OCI-LY7 (cell line): ENCODE results near the gene SLCO4A1. TPM values are rescaled to one million over a fixed set of nuclear protein-coding genes. Genes with fewer than 3 reads are reported as not detected.

Experiments
- BruUV-seq: library from RNA; stranded (reverse); fragments of 400-500 nt; replicated peaks from 2 replicates; lab custom pipeline; 2021; lab: Mats Ljungman, UMichigan
- CTCF ChIA-PET: fragments of 300-600 bp; sonication (Branson Sonifier 250); formaldehyde crosslinking; loops from one replicate; lab custom pipeline; 2022; ENCODE audit warnings: antibody characterized with exemption; ENCODE audit not compliant: unreplicated experiment; lab: Charles Lee
- POLR2A ChIA-PET: fragments of 300-600 bp; sonication (Branson Sonifier 250); formaldehyde crosslinking; loops from one replicate; lab custom pipeline; 2022; ENCODE audit warnings: antibody characterized with exemption; lab: Charles Lee
- DNase-seq: peaks from one replicate; pipeline ENCODE4 v3.0.0-alpha.2; 2015; ENCODE audit warnings: low spot score
- H2AFZ ChIP-seq: fragments of 200-600 bp; sonication (generic), shearing (Covaris generic); 2 replicates; pipeline ENCODE4 v1.6.1; 2014; ENCODE audit warnings: mild to moderate bottlenecking, antibody characterized with exemption, low read length, moderate library complexity
- H3K27ac ChIP-seq: fragments of 200-600 bp; sonication (generic); 2 replicates; pipeline ENCODE4 v1.5.1; 2014; ENCODE audit warnings: mixed run types, low read depth, mild to moderate bottlenecking, moderate library complexity, low read length, inconsistent platforms; ENCODE audit not compliant: poor library complexity, severe bottlenecking
- H3K36me3 ChIP-seq: fragments of 200-600 bp; sonication (generic); 2 replicates; pipeline ENCODE4 v1.6.1; 2014; ENCODE audit warnings: mild to moderate bottlenecking, antibody characterized with exemption, low read length, moderate library complexity, mixed read lengths; ENCODE audit not compliant: insufficient read depth
- H3K4me1 ChIP-seq: fragments of 200-600 bp; sonication (generic); 2 replicates; pipeline ENCODE4 v1.5.1; 2014; ENCODE audit warnings: mild to moderate bottlenecking, low read length; ENCODE audit not compliant: insufficient read depth, poor library complexity, severe bottlenecking
- H3K4me2 ChIP-seq: fragments of 200-600 bp; sonication (generic); 2 replicates; pipeline ENCODE4 v1.6.1; 2014; ENCODE audit warnings: mild to moderate bottlenecking, low read length
- H3K4me3 ChIP-seq: fragments of 200-600 bp; sonication (generic); 2 replicates; pipeline ENCODE4 v1.5.1; 2014; ENCODE audit warnings: mild to moderate bottlenecking, low read depth, low read length; ENCODE audit not compliant: poor library complexity, severe bottlenecking
- H3K79me2 ChIP-seq: fragments of 200-600 bp; sonication (generic); 2 replicates; pipeline ENCODE4 v1.6.1; 2016; ENCODE audit warnings: low read depth, mild to moderate bottlenecking, low read length, moderate library complexity, mixed read lengths; ENCODE audit not compliant: insufficient read depth
- H3K9me2 ChIP-seq: fragments of 200-600 bp; sonication (generic); 2 replicates; pipeline ENCODE4 v1.6.1; 2016; ENCODE audit warnings: mild to moderate bottlenecking, low read length, mixed read lengths; ENCODE audit not compliant: insufficient read depth
- H3K9me3 ChIP-seq: fragments of 200-600 bp; sonication (generic); 2 replicates; pipeline ENCODE4 v1.6.1; 2014; ENCODE audit warnings: mild to moderate bottlenecking, mixed run types, low read length, mixed read lengths
- H4K20me1 ChIP-seq: fragments of 200-600 bp; sonication (generic); 2 replicates; pipeline ENCODE4 v1.6.1; 2014; ENCODE audit warnings: mild to moderate bottlenecking, antibody characterized with exemption, low read length, moderate library complexity, mixed read lengths; ENCODE audit not compliant: insufficient read depth
- EZH2phosphoT487 ChIP-seq: fragments of 200-600 bp; sonication (generic); IDR thresholded peaks from 2 replicates; pipeline ENCODE4 v1.6.1; 2018; ENCODE audit warnings: low read depth, borderline replicate concordance, mild to moderate bottlenecking, mixed run types, antibody characterized with exemption, low read length, moderate library complexity, mixed read lengths
- intact Hi-C: fragments of 100-400 bp; cut with micrococcal nuclease; formaldehyde crosslinking; loops from one replicate; pipeline ENCODE4 v1.10.0; 2022; ENCODE audit not compliant: unreplicated experiment
- total RNA-seq, 2 experiments: library from RNA; depleted of rRNA in 1 of 2; stranded (reverse); fragments of >200 nt in 1 of 2; shearing (Covaris generic) in 1 of 2; gene quantifications; 2 replicates each; pipeline ENCODE4 v1.2.3, GENCODE V29; 2014 to 2022
- TF ChIP-seq, protein P1 (sequence below): fragments of 200-600 bp; sonication (generic); conservative IDR thresholded peaks from 2 replicates; pipeline ENCODE4 v1.5.1; 2014; ENCODE audit warnings: mild to moderate bottlenecking, antibody characterized with exemption, low read length, moderate library complexity, mixed read lengths

Gene SLCO4A1
- total RNA-seq, 2 experiments from 2014 or later, result 34.3 to 52.4 TPM

DNA sequence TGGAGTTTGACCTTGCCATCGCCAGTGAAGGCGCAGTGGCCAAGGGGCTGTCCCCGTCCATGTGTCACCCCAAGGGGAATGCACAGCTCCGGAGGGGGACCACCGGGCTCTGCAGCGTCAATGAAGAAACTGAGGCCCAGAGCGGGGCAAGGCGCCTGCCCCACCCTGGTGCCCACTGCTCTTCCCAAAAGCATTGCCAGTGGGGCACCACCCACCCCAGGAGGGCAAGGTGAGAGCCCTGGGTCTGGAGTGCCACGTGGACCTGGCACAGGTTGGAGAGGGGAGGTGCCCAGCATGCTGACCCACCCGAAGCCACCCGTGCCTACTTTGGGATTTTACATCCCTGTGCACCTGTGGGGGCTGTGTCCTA lies 74.6 kb downstream of the SLCO4A1 start:
- H3K4me3 ChIP-seq, result no peak overlapping the region
- H3K9me2 ChIP-seq, result no peaks in the 10 kb centered on the region
- H3K27ac ChIP-seq, result no peak overlapping the region
- intact Hi-C loops, result no loop called here
- H2AFZ ChIP-seq, result no peak overlapping the region
- H3K36me3 ChIP-seq, result no peaks in the 10 kb centered on the region
- no peaks in the 10 kb centered on the region for H4K20me1 ChIP-seq
- ChIA-PET CTCF (no interaction called here), POLR2A (no interaction called here)
- no peak overlapping the region for H3K4me2 ChIP-seq
- H3K9me3 ChIP-seq, result peaks cover 8% of the 10 kb centered on the region; the same call in 1 of the 2 replicates
- H3K79me2 ChIP-seq, result no peaks in the 10 kb centered on the region
- TF ChIP-seq, protein P1, sequence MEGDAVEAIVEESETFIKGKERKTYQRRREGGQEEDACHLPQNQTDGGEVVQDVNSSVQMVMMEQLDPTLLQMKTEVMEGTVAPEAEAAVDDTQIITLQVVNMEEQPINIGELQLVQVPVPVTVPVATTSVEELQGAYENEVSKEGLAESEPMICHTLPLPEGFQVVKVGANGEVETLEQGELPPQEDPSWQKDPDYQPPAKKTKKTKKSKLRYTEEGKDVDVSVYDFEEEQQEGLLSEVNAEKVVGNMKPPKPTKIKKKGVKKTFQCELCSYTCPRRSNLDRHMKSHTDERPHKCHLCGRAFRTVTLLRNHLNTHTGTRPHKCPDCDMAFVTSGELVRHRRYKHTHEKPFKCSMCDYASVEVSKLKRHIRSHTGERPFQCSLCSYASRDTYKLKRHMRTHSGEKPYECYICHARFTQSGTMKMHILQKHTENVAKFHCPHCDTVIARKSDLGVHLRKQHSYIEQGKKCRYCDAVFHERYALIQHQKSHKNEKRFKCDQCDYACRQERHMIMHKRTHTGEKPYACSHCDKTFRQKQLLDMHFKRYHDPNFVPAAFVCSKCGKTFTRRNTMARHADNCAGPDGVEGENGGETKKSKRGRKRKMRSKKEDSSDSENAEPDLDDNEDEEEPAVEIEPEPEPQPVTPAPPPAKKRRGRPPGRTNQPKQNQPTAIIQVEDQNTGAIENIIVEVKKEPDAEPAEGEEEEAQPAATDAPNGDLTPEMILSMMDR, result no peak
- no peak for TF ChIP-seq EZH2phosphoT487
- DNase-seq, result no peak
- no peaks in the 10 kb centered on the region for H3K4me1 ChIP-seq
- BruUV-seq, result no TSS peak

DNA sequence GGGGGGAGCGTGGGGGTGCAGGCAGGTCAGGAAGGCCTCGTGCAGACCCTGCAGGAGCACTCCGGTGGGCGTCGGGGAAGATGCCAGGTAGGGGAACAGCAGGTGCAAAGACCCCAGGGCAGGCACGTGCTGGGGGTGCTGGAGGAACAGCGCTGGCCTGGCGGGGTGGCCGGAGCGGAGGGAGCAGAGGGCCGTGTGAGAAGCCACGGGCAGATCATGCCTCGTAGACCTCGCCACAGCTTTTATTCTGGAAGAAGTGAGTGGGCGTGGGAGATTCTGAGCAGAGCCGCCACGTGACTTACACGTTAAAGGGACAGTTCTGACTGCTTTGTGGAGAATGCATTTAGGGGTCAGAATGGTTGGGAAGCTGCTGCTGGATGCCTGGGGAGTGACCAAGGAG lies 75.6 kb downstream of the SLCO4A1 start:
- Histone ChIP-seq H3K4me3 (no peak overlapping the region), H2AFZ (no peak overlapping the region), H4K20me1 (no peaks in the 10 kb centered on the region), H3K4me1 (no peaks in the 10 kb centered on the region), H3K4me2 (no peak overlapping the region), H3K27ac (no peak overlapping the region), H3K36me3 (no peaks in the 10 kb centered on the region), H3K79me2 (no peaks in the 10 kb centered on the region), H3K9me3 (peaks cover 8% of the 10 kb centered on the region; the same call in 1 of the 2 replicates), H3K9me2 (no peaks in the 10 kb centered on the region)
- ChIA-PET POLR2A (no interaction called here), CTCF (no interaction called here)
- TF ChIP-seq, protein P1, result no peak
- no peak for TF ChIP-seq EZH2phosphoT487
- intact Hi-C loops, result no loop called here
- BruUV-seq, result no TSS peak
- DNase-seq, result no peak

DNA sequence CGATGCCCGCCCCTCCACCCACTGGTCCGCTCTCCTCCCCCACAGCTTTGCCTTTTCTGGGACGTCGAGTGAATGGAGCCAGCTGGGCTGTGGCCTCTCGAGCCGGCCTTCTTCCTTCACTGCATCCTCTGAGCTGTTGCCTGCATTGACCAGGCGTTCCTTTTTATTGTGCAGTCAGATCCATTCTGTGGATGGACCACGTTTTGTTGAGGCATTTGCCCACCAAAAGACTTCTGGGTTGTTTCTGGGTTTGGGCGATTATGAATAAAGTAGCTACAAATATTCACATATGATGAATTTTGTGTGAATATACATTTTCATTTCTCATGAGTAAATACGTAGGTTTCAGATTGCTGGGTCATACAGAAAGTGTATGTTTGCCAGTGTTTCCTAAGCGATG lies 76.2 kb downstream of the SLCO4A1 start:
- Histone ChIP-seq H3K4me1 (no peaks in the 10 kb centered on the region), H2AFZ (no peak overlapping the region), H3K4me3 (no peak overlapping the region), H3K4me2 (no peak overlapping the region), H4K20me1 (no peaks in the 10 kb centered on the region), H3K9me3 (peaks cover 8% of the 10 kb centered on the region; the same call in 1 of the 2 replicates), H3K36me3 (no peaks in the 10 kb centered on the region), H3K9me2 (no peaks in the 10 kb centered on the region), H3K79me2 (no peaks in the 10 kb centered on the region), H3K27ac (no peak overlapping the region)
- BruUV-seq, result no TSS peak
- TF ChIP-seq, protein P1, result no peak
- no peak for TF ChIP-seq EZH2phosphoT487
- ChIA-PET CTCF (no interaction called here), POLR2A (interaction anchor here (1.0 kb wide), 1 partner anchor 95 kb away, joined by 5 read pairs; no protein-coding TSS in a partner anchor)
- intact Hi-C loops, result no loop called here
- DNase-seq, result no peak
